ENCODE results near the gene USP5. TPM values are rescaled to one million over a fixed set of nuclear protein-coding genes. Genes with fewer than 3 reads are reported as not detected.
A peak's percentile ranks its signal among the peaks of the same experiment; 100 is the strongest.
"Not testable (repeated sequence)": the region's sequence is repeated elsewhere in the genome, so short reads cannot be mapped to it uniquely, and the experiment has no call there.

Gene USP5
- polyA plus RNA-seq, 1 experiment = 90.0 TPM

DNA sequence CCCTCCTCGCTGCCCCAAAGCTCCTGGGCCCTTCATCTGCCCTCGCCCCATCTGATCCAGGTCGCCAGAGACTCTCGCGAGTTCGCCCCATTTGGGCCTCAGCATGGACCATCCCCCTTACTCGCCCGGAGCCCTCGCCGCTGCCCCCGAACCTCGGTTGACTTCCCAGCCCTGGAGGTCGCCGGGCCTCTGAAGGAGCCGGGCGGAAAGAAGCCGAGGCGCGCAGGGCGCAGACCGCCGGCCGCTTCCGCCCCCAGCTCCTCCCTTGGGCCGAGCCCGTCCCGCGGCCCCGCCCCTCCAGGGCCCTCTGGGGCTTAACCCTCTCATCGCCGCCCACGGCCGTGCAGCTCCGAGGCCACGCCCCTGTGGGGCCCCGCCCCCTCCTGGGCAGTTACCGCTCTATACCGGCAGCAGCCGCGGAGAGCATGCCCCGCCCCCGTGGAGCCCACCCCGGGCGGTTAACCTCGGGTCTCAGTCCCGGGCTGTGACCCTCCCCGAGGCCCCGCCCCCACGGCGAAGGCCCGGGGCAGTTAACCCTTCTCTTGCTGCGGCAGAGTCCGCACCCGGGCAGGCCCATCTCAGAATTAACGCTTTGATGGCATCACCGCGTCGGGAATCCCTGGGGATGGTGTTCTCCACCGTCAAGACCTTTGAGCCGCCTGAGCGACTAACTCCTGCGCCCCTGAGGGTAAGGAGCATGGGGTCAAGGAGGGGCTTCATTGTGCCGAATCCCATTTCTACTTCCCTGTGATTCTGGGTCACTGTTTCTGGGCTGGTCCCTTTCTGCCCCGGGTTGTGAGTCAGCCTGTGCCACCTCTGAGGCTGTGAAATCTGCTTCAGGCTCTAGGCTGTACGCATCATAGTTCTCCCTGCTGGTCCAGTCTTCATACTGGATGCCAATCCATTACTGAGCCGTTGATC, 21.4 kb downstream of the USP5 start, which contains the start of gene SPSB2:
TSS of gene SPSB2 (minus strand) at position 210 of the 921 bp plus-strand sequence. CDS start 402 bp downstream, outside the sequence.
- DNase-seq (ENCODE audit: low read depth) = no peak
- H3K4me3 ChIP-seq (ENCODE audit: low read depth, low read length) = peak within 1 kb of the TSS; percentile 65
- TF ChIP-seq, protein P1, sequence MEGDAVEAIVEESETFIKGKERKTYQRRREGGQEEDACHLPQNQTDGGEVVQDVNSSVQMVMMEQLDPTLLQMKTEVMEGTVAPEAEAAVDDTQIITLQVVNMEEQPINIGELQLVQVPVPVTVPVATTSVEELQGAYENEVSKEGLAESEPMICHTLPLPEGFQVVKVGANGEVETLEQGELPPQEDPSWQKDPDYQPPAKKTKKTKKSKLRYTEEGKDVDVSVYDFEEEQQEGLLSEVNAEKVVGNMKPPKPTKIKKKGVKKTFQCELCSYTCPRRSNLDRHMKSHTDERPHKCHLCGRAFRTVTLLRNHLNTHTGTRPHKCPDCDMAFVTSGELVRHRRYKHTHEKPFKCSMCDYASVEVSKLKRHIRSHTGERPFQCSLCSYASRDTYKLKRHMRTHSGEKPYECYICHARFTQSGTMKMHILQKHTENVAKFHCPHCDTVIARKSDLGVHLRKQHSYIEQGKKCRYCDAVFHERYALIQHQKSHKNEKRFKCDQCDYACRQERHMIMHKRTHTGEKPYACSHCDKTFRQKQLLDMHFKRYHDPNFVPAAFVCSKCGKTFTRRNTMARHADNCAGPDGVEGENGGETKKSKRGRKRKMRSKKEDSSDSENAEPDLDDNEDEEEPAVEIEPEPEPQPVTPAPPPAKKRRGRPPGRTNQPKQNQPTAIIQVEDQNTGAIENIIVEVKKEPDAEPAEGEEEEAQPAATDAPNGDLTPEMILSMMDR (IDR thresholded peaks at IDR 0.05; ENCODE audit: insufficient read depth, low read depth, low read length) = no peak
- ChIA-PET POLR2A (interaction anchor here (0.7 to 3.7 kb wide), 5 partner anchors 18 to 65 kb away, joined by 4 to 19 read pairs (median 7); partner anchors contain the start of genes CDCA3 and USP5), CTCF (interaction anchor here (0.6 to 9.7 kb wide), 37 partner anchors 10 to 645 kb away, joined by 3 to 112 read pairs (median 4); partner anchors contain the start of genes C12orf57, CDCA3, ENO2 and GNB3)
- H3K27me3 ChIP-seq (ENCODE audit: control insufficient read depth, insufficient read depth, low read length) = no peaks in the 10 kb centered on the region
- peaks cover 26% of the 10 kb centered on the region for H3K36me3 ChIP-seq (ENCODE audit: control insufficient read depth, insufficient read depth, low read length)

DNA sequence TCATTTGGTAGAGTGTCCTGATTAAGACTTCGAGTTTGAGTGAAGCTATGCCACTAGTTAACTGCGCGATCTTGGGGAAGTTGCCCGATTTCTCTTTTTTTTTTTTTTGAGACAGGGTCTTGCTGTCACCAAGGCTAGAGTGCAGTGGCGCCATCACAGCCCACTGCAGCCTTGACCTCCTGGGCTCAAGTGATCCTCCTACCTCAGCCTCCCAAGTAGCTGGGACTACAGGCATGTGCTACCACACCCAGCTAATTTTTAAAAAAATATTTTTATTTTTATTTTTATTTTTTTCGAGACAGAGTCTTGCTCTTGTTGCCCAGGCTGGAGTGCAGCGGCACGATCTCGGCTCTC, 22.0 kb downstream of the USP5 start:
- POLR2A ChIA-PET; DNase-seq (ENCODE audit: low read depth); H3K27me3 ChIP-seq (ENCODE audit: control insufficient read depth, insufficient read depth, low read length): not testable (repeated sequence)
- Histone ChIP-seq H3K36me3 (ENCODE audit: control insufficient read depth, insufficient read depth, low read length) (peaks cover 25% of the 10 kb centered on the region), H3K4me3 (ENCODE audit: low read depth, low read length) (peak overlapping the region; percentile 65)
- CTCF ChIA-PET = interaction anchor here (1.8 to 3.4 kb wide), 4 partner anchors 9 to 51 kb away, joined by 4 to 43 read pairs (median 42); partner anchors contain the start of gene P3H3

DNA sequence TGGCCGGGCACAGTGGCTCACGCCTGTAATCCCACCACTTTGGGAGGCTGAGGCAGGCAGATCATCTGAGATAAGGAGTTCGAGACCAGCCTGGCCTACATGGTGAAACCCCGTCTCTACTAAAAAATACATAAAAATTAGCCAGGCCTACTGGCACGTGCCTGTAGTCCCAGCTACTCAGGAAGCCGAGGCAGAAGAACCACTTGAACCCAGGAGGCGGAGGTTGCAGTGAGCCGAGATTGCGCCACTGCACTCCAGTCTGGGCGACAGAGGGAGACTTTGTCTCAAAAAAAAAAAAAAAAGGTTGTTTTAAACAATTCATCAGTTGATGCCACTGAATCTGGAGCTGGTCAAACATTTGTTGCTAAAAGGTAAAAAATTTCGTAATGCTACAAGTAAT, 27.9 kb downstream of the USP5 start:
- H3K4me3 ChIP-seq (ENCODE audit: low read depth, low read length); POLR2A ChIA-PET; H3K27me3 ChIP-seq (ENCODE audit: control insufficient read depth, insufficient read depth, low read length); H3K36me3 ChIP-seq (ENCODE audit: control insufficient read depth, insufficient read depth, low read length); DNase-seq (ENCODE audit: low read depth): not testable (repeated sequence)
- CTCF ChIA-PET = interaction anchor here (0.8 to 6.1 kb wide), 2 partner anchors 7 to 12 kb away, joined by 4 to 41 read pairs; partner anchors contain the start of gene SPSB2

DNA sequence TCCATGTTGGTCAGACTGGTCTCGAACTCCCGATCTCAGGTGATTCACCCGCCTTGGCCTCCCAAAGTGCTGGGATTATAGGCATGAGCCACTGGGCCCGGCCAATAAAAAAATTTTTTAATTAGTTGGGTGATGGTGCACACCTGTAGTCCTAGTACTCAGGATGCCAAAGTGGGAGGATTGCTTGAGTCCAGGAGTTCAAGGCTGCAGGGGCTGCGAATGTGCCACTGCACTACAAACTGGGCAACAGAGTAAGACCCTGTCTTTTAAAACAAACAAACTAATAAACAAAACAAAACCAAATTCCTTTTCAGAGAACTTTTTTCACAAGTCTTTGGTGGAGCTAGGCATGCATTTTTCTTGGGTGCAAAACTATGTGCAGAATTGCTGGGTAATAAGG, 31.3 kb downstream of the USP5 start:
- H3K4me3 ChIP-seq (ENCODE audit: low read depth, low read length) = no peak overlapping the region
- ChIA-PET POLR2A (no interaction called here), CTCF (interaction anchor here (1.2 to 6.1 kb wide), 5 partner anchors 8 to 82 kb away, joined by 3 to 41 read pairs (median 6); partner anchors contain the start of genes LRRC23 and SPSB2)
- no peak for DNase-seq (ENCODE audit: low read depth)
- H3K36me3 ChIP-seq (ENCODE audit: control insufficient read depth, insufficient read depth, low read length) = peaks cover 8% of the 10 kb centered on the region
- TF ChIP-seq, protein P1 (IDR thresholded peaks at IDR 0.05; ENCODE audit: insufficient read depth, low read depth, low read length) = no peak
- no peaks in the 10 kb centered on the region for H3K27me3 ChIP-seq (ENCODE audit: control insufficient read depth, insufficient read depth, low read length)

DNA sequence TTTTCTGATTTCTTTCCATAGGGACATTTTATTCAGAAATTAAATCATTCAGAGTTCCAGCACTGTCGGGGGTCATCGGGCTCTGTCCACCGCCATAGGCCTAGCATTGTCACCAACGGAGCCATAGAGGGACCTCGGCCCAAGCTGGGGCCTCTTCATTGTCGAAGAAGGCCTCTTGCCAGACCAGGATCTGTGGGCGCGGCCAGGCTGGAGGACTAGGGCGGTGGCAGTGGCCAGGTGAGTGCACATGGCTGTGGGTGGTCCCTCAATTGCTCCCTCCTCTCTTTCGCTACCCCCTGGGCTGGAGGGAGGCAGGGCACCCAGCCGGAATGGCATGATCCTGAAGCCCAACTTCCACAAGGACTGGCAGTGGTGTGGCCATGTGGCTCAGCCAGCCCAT, 31.7 kb downstream of the USP5 start:
- CTCF ChIA-PET = interaction anchor here (1.2 to 6.1 kb wide), 5 partner anchors 8 to 81 kb away, joined by 3 to 41 read pairs (median 6); partner anchors contain the start of genes LRRC23 and SPSB2
- POLR2A ChIA-PET = no interaction called here

More for the DNA sequence above, 31.7 kb downstream of the USP5 start:
- TF ChIP-seq, protein P1 (IDR thresholded peaks at IDR 0.05; ENCODE audit: insufficient read depth, low read depth, low read length) = no peak
- no peak for DNase-seq (ENCODE audit: low read depth)
- Histone ChIP-seq H3K36me3 (ENCODE audit: control insufficient read depth, insufficient read depth, low read length) (peaks cover 10% of the 10 kb centered on the region), H3K27me3 (ENCODE audit: control insufficient read depth, insufficient read depth, low read length) (no peaks in the 10 kb centered on the region), H3K4me3 (ENCODE audit: low read depth, low read length) (no peak overlapping the region)

Data from BJ (cell line).